Fibroblast of villous mesenchyme (primary cell): ENCODE results near the gene PRKG1. TPM values are rescaled to one million over a fixed set of nuclear protein-coding genes. Genes with fewer than 3 reads are reported as not detected.

Experiments used
- DNase-seq: peaks from one replicate; pipeline ENCODE4 v3.0.0-alpha.2; 2010; ENCODE audit warnings: low read depth
- H3K4me3 ChIP-seq: 2 replicates; pipeline ENCODE4 v1.5.1; 2011; ENCODE audit warnings: low read depth, mild to moderate bottlenecking, low read length
- CTCF ChIP-seq: IDR thresholded peaks from 2 replicates; pipeline ENCODE4 v1.5.1; 2012; ENCODE audit warnings: low read depth, mild to moderate bottlenecking, low read length; ENCODE audit not compliant: insufficient read depth
- total RNA-seq: library from RNA; depleted of rRNA; stranded (reverse); fragments of >200 nt; gene quantifications from 2 replicates; pipeline ENCODE4 v1.2.3, GENCODE V29; 2012

Gene PRKG1
- total RNA-seq, 1 donor: 19.0 TPM

GRCh38 chr10:51832652-51833383 is 758.5 kb downstream of the PRKG1 start:
- peak; percentile 57 for DNase-seq
- no peak overlapping the region for H3K4me3 ChIP-seq
- no peak for TF ChIP-seq CTCF

- H3K4me3 ChIP-seq: no peak overlapping the region
- no peak for DNase-seq
- no peak for TF ChIP-seq CTCF
These were observed 760.3 kb downstream of the PRKG1 start for GRCh38 chr10:51834548-51834947.

- no peak overlapping the region for H3K4me3 ChIP-seq
- no peak for TF ChIP-seq CTCF
- DNase-seq: no peak
These were observed 764.2 kb downstream of the PRKG1 start for GRCh38 chr10:51838471-51838870.

GRCh38 chr10:51843966-51844365 is 769.7 kb downstream of the PRKG1 start:
- no peak overlapping the region for H3K4me3 ChIP-seq
- TF ChIP-seq CTCF: no peak
- no peak for DNase-seq

DNA sequence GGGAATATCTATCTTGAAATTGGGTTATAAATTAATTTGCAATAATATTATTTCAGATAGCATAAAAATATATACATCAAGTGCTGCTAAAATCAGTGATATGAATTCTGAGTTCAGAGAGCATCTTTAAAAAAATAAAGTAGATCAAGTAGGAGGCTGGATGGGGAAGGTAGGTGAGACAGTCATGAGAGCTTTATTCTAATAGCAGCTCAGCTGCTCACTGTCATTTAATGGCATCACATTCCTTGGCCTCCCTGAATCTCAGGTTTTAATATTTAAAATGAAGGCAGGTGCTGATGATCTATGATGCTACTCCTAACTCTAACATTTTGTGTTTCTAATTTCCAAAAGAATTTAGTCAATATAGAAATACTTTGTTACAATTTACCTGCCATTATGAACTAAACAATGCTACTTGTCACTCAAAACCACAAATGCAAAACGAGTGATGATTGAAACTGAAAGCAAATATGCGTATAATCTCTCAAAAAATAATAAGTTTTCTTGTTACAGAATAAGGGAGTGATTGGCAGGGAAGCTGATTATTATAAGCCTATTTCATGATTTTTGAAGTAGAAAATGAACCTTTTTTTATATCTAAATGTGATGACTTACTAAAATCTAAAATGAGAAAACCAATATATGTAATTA is 772.7 kb downstream of the PRKG1 start:
- TF ChIP-seq CTCF: no peak

DNA sequence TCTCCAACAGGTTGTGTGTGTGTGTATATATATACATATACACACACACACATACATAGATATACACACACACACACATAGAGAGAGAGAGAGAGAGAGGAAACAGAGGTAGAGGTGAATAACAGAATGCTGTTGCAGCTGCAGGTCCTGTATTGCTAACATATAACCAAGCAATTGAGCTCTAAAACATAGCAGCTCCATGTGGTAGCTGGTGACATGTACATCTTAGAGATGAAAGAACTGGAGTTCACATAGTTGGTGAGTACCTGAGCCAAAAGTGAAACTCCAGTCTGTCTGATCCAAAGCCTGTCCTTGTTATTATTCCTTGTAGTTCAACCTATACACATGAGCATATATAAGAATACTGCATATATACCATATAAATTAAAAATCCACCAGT is 778.0 kb downstream of the PRKG1 start:
- DNase-seq: no peak

More for the DNA sequence above, 772.7 kb downstream of the PRKG1 start:
- no peak overlapping the region for H3K4me3 ChIP-seq
- DNase-seq: no peak

More for the DNA sequence above, 778.0 kb downstream of the PRKG1 start:
- no peak for TF ChIP-seq CTCF
- no peak overlapping the region for H3K4me3 ChIP-seq
